GM12864 (cell line): Measurements from ENCODE around the gene SFXN3.
A peak's percentile ranks its signal among the peaks of the same experiment; 100 is the strongest.
"Not testable (repeated sequence)": the region's sequence is repeated elsewhere in the genome, so short reads cannot be mapped to it uniquely, and the experiment has no call there.

Experiments
- DNase-seq: peaks from one replicate; pipeline ENCODE4 v3.0.0-alpha.2; 2011; ENCODE audit warnings: low read depth
- H3K4me3 ChIP-seq: 2 replicates; pipeline ENCODE4 v1.5.1; 2011; ENCODE audit warnings: mild to moderate bottlenecking, low read depth, low read length, control low read depth
- TF ChIP-seq, protein P1 (sequence below): IDR thresholded peaks from 2 replicates; pipeline ENCODE4 v1.5.1; 2011; ENCODE audit warnings: low read depth, mild to moderate bottlenecking, moderate library complexity, low read length, control low read depth, inconsistent platforms; ENCODE audit errors: missing control alignments

The SFXN3 gene

DNA sequence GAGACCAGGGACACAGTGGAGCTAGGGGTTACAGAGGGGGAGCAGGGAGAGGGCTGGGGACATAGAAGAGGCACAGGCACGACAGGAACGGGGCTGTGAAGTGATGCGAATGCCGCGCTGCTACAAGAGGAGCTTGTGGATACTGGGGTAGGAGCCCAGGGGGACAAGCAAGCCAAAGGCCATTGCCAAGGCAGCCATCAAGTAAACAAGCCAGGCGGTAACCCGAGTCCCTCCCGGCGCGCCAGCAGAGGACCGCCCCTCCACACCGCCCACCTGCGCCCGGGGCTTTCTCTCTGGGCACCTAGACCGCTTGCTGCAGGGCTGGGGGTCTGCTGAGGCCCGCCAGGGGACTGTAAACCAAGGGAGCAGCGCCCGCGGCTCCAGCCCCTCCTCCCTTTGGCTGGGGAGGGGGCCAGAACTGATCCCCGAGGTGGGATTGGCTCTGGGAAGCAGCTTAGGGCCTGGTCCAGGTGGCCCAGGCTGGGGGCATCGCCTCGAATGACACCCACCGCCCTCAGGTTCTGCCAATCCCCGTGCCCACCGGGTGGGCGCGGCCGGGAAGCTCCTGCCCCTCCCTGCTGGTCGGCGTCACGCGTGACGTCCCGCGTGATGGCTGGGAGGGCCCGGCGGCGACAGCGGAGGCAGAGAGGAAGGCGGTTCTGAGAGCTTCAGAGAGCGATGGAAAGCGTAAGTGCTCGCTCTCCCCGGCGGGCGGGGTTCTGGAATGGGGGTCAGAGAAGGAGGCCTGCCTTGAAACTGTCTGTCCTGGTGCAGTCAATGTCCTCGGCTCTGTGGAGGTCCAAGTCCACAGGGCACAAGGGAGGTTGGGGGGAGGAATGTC is 982 bp downstream of the SFXN3 start:
- TF ChIP-seq, protein P1, sequence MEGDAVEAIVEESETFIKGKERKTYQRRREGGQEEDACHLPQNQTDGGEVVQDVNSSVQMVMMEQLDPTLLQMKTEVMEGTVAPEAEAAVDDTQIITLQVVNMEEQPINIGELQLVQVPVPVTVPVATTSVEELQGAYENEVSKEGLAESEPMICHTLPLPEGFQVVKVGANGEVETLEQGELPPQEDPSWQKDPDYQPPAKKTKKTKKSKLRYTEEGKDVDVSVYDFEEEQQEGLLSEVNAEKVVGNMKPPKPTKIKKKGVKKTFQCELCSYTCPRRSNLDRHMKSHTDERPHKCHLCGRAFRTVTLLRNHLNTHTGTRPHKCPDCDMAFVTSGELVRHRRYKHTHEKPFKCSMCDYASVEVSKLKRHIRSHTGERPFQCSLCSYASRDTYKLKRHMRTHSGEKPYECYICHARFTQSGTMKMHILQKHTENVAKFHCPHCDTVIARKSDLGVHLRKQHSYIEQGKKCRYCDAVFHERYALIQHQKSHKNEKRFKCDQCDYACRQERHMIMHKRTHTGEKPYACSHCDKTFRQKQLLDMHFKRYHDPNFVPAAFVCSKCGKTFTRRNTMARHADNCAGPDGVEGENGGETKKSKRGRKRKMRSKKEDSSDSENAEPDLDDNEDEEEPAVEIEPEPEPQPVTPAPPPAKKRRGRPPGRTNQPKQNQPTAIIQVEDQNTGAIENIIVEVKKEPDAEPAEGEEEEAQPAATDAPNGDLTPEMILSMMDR = no peak
- H3K4me3 ChIP-seq = peak overlapping the region; percentile 44
- no peak for DNase-seq

DNA sequence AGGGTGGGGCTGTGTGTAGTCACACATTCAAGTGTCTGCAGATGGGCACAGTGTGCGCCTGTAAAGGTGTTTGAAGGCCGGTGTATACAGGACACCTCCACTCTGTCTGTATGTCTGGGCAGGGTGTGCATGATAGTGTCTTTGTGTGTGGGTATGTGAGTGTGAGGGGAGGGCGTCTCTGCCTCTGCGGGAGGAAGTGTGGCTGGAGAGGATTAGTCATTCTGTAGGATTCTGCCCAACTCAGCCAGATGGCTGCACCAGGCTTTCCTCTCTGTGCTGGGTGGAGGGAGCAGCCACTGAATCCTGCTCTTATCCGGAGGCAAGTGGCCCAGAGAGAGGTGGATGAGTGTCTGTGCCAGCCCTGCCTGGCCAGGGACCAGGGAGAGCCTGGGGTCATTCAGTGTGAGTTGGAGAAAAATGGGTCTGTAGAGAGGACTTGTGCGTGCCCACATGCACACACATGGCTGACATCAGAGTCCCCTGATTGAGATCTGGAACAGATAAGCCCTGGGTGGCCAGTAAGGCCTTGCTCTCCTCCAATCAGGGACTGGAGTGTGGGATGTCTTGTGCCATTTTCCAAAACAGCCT is 1.7 kb downstream of the SFXN3 start:
- no peak for DNase-seq
- TF ChIP-seq, protein P1 = no peak
- peak overlapping the region; percentile 44 for H3K4me3 ChIP-seq

DNA sequence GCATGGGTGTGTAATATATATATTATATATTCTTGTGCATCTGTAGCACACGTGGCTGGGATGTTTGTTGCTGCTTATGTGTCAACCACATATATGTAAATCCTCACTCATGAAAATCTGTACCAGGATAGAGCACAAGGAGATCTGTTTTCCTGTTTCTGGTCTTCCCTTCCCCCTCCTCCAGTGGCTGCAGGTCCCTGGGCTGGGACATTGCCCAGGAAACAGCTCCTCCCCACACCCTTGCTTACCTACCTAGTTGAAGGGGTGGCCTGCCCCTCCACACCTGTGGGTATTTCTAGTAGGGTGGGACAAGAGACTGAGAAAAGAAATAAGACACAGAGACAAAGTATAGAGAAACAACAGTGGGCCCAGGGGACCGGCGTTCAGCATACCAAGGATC is 2.2 kb downstream of the SFXN3 start:
- TF ChIP-seq, protein P1 = no peak
- no peak for DNase-seq
- no peak overlapping the region for H3K4me3 ChIP-seq

DNA sequence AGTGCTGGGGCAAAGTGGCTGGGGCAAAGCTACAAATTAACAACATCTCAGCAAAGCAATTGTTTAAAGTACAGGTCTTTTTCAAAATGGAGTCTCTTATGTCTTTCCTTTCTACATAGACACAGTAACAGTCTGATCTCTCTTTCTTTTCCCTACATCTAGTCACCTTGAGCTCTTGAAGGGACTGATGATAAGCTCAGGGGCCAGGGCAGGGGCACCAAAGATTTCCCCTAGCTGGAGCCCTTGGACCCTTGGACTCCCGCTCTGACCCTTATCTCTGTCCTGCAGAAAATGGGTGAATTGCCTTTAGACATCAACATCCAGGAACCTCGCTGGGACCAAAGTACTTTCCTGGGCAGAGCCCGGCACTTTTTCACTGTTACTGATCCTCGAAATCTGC is 3.4 kb downstream of the SFXN3 start:
- DNase-seq, H3K4me3 ChIP-seq: not testable (repeated sequence)

DNA sequence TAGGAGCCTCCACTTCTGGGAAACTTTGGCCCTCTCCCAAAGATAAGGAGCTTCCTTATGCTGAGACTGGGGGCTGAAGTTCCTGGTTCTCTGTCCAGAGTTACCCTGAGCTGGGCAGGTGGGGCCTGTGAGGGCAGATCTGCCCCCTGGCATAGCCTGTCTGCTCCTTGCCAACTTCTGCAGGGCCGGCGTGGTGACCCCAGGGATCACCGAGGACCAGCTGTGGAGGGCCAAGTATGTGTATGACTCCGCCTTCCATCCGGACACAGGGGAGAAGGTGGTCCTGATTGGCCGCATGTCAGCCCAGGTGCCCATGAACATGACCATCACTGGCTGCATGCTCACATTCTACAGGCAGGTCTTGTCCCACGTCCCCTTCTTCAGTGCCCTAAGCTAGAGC is 4.3 kb downstream of the SFXN3 start:
- TF ChIP-seq, protein P1 = no peak

DNA sequence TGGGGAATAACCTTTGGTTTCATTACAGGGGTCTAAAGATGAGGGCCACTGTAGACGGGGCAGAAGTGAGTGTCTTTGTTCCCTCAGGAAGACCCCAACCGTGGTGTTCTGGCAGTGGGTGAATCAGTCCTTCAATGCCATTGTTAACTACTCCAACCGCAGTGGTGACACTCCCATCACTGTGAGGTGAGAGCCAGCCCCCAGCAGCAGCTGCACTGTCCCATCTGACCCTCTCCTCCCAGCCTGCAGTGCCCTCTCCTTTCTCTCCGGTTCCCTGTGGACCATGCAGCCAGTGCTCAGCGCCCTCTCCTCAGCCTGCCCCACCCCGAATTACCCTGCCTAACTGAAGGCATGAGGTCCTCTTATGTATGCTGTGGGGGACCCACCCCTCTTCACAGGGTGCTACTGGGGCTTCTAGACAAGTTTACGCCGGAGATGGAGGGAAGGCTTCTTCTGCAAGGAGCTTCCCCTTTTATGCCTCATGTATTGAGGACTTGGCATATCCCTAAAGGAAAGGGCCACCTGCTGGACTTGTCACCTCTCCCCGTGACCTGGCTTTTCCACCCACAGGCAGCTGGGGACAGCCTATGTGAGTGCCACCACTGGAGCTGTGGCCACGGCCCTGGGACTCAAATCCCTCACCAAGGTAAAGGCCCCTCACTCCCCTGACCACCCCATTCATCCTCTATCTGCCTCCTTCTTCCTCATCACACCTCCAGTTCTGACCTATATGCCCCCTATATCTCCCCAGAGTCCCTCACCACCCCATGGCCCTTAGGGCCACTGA is 5.1 kb downstream of the SFXN3 start:
- TF ChIP-seq, protein P1 = no peak
- DNase-seq = no peak
- H3K4me3 ChIP-seq = no peak overlapping the region

More for the DNA sequence above, 4.3 kb downstream of the SFXN3 start:
- no peak for DNase-seq
- no peak overlapping the region for H3K4me3 ChIP-seq

DNA sequence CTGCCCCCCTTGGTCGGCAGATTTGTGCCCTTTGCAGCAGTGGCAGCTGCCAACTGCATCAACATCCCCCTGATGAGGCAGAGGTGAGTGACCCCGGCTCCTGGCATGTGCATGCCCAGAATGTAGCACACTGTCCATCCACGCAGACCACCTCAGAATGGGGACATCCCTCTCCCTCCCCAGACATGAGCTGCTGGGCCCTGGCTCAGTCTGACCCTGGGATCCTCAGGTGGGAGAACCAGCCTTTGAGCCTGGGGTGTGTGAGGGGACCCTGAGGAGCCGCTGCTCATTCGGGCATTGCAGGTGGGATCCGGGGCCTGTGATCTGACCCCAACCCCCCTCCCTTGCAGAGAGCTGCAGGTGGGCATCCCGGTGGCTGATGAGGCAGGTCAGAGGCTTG is 5.7 kb downstream of the SFXN3 start:
- no peak overlapping the region for H3K4me3 ChIP-seq
- TF ChIP-seq, protein P1 = no peak
- no peak for DNase-seq
